Measurements from ENCODE around the gene CIB1. TPM values are rescaled to one million over a fixed set of nuclear protein-coding genes. Genes with fewer than 3 reads are reported as not detected.
"Not testable (repeated sequence)": the region's sequence is repeated elsewhere in the genome, so short reads cannot be mapped to it uniquely, and the experiment has no call there.

Gene CIB1
- 25.5 and 39.3 TPM in 2 replicates for total RNA-seq (2014; rRNA removed; shearing (Covaris generic))

DNA sequence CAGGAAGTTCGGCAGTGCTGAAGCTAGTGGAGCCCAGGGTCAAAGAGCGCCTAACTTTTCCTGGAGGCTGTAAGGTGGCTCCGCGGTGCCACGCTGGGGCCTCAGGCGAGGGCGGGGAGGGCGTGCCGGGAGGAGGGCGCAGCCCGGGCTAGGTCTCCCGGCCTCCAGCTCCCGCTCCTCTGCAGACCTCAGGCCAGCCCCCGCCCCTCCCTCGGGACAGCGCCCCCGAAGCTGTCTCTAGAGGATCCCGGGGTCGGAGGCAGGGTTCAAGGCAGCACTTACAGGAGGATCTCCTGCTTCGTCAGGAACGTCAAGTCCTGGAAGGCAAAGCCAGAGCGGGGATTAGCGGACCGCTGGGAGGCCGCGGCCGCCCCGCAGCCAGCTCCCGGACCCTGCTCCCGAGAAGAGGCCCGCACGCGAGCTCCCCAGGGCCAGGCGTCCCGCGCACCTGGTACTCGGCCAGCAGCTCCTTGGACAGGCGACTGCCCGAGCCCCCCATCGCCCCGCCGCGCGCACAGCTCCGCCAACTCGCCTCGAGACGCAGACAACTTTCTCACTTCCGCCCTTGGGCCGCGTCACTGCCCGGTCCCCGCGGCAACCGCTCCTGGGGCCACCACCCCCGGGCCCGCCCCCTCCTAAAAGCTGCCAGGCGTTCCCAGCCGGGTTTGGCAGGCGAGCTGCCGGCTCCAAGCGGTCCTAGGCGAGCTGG lies at the start of gene CIB1:
Gene CIB1 (minus strand): TSS at position 555 of the 709 bp plus-strand sequence. CDS start 56 bp downstream, at position 499.
- DNase-seq (ENCODE audit: low read depth) = peak; percentile 97

DNA sequence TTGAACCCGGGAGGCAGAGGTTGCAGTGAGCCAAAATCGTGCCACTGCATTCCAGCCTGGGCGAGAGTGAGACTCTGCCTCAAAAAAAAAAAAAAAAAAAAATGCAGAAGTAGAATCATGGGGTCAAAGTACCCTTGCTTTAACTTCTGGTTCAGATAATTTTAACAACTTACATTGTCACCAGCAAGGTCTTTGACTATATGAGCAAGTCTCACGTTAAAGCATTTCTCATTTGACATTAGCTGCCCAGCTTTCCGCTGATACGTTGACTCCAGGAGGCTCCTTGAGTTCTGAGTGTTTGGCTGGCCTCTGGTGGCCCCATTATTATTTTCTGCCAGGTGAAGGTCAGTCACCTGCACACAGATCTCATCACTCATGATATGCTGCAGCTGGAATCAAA lies 47.9 kb upstream of the CIB1 start:
- not testable (repeated sequence) for DNase-seq (ENCODE audit: low read depth)

DNA sequence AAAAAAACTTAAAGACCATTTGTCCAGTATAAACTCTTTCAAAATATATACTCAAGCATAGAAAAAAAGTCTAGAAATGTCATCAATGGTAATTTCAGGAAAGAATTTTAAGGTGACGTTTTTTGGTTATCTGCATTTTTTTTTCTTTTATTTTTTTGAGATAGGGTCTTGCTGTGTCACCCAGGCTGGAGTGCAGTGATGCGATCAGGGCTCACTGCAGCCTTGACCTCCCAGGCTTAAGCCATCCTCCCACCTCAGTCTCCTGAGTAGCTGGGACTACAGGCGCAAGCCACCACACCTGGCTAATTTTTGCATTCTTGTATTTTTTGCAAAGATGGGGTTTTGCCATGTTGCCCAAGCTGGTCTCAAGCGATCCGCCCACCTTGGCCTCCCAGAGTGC lies 47.0 kb upstream of the CIB1 start:
- not testable (repeated sequence) for DNase-seq (ENCODE audit: low read depth)

DNA sequence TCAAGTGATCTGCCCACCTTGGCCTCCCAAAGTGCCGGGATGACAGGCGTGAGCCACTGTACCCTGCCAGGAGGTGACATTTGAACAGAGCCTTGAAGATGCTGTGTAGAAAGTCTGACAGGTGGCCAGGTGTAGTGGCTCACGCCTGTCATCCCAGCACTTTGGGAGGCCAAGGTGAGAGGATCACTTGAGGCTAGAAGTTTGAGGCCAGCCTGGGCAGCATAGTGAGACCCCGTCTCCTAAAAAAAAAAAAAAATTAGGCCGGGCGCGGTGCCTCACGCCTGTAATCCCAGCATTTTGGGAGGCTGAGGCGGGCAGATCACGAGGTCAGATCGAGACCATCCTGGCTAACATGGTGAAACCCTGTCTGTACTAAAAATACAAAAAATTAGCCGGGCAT lies 44.7 kb upstream of the CIB1 start:
- not testable (repeated sequence) for DNase-seq (ENCODE audit: low read depth)

DNA sequence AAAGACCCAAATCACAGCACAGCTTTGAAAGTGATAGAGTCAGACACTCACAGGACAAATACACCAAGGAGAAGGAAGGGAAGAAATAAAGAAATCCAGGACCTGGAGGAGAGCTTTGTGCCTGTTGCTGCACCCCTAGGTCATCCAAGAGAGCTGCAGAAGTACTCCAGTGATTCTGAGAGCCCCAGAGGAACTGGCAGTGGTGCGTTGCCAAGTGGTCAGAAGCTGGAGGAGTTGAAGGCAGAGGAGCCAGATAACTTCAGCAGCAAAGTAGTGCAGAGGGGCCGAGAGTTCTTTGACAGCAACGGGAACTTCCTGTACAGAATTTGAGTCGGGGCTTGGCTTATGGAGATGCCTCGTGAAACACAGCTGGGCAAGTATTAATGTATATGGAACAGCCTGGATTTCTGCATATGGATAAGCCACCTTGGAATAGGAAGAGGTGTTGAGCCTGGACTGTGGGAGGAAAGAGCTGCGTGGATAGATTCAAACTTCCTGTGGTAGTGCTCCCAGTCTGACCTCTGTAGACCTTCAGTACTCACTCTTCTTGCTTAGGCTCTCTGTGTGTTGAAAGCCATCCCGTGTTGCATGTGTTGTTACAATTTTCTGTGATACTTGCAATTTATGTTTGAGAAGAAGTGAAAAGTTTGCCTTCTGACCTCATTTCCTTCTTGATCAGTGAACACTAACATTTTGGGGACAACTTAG lies 37.9 kb upstream of the CIB1 start:
- DNase-seq (ENCODE audit: low read depth) = no peak

DNA sequence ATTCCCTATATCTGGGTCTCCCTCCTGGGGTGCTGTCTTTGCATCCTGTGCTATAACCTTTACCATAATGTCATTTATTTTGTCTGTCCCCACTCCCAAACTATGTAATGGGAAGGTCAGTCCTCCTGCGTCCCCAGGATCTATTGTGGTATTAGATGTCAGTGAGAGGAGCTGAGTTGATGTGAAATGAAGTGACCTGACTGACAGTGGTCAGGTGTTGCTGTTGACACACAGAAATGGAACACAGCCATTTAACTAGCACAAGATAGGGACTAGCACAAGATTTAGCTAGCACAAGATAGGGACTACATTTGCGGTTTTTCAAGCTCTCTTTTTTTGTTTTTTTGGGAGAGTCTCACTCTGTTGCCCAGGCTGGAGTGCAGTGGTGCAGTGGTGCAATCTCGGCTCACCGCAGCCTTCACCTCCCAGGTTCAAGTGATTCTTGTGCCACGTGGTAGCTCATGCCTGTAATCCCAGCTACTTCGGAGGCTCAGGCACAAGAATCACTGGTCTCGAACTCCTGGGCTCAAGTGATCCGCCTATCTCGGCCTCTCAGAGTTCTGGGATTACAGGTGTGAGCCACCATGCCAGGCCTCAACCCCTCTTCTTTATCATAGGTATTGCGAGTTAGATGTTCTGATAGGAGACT lies 36.9 kb upstream of the CIB1 start:
- DNase-seq (ENCODE audit: low read depth) = no peak

DNA sequence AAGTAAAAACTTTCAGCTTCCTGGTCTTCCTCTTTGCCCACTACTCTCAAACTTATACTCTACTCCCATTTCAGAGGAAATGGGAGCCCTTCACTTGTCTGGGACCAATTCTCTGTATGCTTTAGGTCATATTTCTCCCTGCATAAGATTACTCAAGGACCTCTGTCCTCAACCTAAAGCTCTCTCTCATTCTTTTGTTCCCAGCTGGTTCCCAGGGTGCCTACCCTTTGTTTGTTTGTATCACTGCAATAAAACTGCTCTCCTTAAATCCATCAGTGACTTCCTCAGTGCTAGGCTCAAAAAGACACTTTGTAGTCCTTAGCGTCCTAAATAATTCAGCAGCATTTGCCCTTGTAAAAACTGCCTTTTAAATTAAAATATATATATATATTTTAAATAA lies 34.7 kb upstream of the CIB1 start:
- no peak for DNase-seq (ENCODE audit: low read depth)

DNA sequence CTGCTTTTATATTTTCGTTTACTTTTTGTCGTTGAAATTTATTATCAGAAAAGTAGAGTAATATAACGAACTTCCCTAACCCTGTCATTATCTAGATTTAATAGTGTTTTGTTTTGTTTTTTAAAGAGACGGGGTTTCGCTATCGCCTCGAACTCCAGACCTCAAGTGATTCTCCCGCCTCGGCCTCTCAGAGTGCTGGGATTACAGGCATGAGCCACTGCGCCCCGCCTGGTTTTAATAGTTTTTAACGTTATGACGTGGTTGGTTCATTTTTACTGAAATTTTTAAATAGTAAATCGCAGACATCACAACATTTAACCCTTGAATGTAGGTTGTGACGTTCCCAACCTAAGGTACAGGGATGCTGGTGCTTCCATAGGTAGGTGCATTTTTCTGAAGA lies 32.7 kb upstream of the CIB1 start:
- DNase-seq (ENCODE audit: low read depth) = no peak

DNA sequence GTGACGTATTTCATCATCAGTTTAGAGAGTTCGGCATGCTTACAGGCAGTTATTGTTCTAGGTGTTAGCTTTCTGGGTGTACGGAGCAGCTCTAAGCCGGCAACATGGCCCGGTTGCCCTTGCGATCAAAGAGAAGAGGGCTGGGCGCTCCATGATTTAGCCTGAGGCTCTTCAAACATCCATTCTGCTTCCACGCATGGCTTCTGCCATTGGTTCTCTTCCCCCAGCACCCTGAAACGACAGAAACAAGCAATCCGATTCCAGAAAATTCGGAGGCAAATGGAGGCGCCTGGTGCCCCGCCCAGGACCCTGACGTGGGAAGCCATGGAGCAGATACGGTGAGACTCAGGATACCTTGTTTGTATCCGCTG lies 32.3 kb upstream of the CIB1 start:
- DNase-seq (ENCODE audit: low read depth) = peak; percentile 51

DNA sequence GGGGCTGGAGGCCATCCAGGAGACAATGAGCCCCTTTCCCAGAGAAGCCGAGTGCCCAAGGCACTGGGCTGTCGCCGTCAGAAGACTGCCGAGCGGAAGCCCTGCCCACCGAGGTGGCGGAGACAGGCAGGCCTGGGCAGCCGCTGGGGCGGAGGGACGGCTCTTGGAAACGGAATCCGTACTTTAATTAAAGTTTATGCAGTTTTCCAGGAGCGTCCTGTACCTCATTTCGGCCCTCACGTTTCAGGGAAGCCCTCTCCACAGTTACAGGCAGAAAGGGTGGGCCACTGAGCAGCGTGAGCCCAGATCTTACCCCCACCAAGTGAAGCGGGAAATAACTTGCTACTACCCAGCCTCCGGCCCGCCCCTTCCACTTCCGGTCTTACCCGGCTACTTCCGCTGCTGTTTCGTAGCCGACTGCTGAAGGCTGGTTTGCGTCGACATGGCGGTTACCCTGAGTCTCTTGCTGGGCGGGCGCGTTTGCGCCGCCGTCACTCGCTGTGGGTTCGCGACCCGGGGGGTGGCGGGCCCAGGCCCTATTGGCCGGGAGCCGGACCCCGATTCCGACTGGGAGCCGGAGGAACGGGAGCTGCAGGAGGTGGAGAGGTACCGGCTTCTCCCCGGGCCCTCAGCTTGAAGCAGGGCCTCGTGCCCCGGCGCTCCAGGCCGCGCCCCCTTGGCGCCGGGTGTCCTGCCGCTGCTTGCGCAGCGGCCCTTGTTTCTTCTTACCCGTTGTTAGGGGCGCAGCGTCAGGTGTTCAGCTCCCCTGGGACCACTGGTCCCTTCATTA lies 31.7 kb upstream of the CIB1 start, which contains the start of gene NGRN:
Gene NGRN (plus strand): TSS at position 402 of the 790 bp plus-strand sequence. CDS start 41 bp downstream, at position 443.
- DNase-seq (ENCODE audit: low read depth) = peak; percentile 93

DNA sequence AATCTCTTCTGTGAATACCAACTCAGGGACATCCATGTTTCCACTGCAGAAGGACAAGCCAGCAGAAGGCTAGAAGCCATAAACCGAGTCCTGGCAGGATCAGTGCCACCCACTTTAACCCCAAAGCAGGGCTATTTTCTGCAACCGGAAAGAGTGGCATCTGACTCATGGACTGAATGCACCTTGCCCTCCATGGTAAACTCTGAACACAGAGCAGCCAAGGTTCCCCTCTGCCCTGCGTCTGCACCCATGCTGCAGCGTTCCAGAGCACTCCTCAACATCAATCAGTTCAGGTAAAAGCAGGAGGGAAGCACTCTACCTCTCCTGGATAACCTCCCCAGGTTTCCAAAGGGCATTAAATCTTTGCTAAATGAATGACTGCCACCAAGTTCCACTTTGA lies 30.9 kb upstream of the CIB1 start:
- DNase-seq (ENCODE audit: low read depth) = peak; percentile 59

DNA sequence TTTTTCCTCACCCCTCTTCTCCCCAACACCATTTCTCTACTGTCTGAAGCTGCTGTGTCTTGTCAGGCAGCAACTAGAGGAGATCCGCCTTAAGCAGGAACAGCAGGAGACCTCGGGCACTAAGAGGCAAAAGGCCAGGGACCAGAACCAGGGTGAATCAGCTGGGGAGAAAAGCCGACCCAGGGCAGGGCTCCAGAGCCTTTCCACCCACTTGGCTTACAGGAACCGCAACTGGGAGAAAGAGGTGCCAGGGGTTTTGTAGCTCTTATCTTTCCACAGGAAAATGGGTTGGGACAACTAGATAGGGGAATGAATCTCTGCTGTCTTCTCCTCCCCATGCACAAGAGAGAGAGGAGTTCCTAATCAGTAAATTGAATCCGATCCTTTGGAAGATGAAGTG lies 28.7 kb upstream of the CIB1 start:
- DNase-seq (ENCODE audit: low read depth) = peak; percentile 32

DNA sequence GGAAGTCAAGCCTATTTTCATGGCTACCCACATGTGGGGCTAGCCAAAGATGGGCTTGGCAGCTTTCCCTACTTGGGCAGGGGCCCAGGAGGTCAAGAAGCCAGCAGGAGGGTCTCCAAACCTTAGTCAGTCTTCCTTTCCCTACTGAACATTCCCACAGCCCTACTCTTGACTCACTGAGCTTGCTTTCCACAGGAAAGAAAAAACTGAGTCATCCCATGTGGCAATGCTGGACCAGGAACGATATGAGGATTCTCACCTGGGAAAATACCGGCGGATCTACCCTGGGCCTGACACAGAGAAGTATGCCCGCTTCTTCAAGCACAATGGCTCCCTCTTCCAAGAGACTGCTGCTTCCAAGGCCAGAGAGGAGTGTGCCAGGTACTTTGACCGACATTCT lies 28.1 kb upstream of the CIB1 start:
- peak; percentile 66 for DNase-seq (ENCODE audit: low read depth)

DNA sequence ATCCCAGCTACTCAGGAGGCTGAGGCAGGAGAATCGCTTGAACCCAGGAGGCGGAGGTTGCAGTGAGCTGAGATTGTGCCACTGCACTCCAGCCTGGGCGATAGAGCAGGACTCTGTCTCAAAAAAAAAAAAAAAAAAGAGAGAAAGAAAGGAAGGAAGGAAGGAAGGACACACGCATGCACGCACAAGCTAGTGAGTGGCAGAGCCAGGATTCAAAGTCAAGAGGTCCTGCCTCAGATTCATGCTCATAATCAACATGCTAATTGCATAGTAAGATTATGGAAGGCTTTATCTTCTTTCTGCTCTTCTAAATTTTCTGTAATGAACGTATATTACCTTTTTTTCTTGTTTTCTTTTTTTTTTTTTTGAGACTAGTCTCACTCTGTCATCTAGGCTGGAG lies 27.0 kb upstream of the CIB1 start:
- not testable (repeated sequence) for DNase-seq (ENCODE audit: low read depth)

DNA sequence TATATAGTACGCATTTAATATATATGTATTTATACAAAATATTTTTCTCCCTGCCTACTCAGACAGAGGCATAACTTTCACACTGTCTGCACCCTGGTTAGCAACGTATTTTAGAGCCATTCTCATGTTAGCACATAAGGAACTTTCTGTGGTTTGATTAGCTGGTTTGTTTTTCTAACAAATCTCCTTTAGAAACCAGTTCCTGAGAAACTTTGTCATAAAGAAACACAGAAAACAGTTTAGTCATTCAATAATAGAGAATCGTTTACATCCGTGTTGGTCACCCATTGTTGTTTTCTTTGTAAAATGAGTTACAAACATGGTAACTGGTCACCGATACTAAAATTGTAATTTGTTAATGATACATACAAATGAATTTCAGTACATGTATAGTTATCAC lies 25.8 kb upstream of the CIB1 start:
- no peak for DNase-seq (ENCODE audit: low read depth)

DNA sequence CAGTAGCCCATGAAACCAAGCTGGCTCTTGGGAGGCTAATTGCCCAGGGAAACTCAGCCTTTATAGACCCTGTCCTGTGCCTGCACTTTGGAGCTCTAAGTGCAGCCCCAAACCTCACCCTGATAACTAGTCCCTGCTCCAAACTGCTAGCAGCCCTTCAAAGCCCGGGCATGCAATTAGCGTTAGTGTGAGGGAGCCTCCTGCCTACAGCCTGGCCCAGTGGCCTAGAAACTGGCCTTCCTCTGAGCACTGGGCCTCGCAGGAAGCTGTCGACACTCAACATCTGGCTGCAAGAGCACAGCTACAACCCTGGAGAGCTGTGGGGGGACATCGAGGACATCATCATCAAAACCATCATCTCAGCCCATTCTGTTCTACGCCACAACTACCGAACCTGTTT lies 24.0 kb upstream of the CIB1 start:
- DNase-seq (ENCODE audit: low read depth) = no peak

DNA sequence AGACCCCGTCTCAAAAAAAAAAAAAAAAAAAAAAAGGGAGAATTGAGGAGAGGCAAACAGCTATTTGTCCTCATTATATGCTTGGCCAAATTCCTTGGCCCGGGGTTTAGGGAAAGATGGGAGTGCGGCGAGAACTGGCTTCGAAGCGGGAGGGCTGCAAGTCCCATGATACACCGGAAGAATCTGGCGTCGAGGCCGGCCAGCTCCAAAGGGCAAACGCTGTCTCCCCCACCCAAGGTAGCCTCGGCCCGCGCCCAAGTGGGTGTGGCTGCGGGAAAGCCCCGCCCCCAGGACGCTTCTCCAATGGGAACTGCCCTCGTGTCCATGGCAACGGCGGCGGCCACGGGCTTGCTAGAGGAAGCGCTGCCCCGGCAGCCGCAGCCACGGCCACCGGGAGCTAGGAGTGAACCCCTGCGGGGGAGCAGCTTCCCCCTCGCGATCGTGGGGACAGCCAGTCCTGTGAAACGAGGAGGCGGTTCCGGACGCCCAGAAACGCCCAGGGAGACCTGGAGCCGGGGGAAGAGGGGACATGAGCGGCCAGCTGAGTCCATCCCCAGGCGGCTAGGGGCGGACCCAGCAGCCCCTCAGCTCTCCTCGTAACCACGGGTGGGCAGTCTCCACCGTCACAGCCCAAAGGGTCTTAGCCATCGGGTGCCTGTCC lies 15.6 kb upstream of the CIB1 start, which contains the start of gene TTLL13:
Gene TTLL13 (plus strand): TSS at position 354 of the 661 bp plus-strand sequence. CDS start 1,075 bp downstream, outside the sequence.
- peak; percentile 95 for DNase-seq (ENCODE audit: low read depth)

DNA sequence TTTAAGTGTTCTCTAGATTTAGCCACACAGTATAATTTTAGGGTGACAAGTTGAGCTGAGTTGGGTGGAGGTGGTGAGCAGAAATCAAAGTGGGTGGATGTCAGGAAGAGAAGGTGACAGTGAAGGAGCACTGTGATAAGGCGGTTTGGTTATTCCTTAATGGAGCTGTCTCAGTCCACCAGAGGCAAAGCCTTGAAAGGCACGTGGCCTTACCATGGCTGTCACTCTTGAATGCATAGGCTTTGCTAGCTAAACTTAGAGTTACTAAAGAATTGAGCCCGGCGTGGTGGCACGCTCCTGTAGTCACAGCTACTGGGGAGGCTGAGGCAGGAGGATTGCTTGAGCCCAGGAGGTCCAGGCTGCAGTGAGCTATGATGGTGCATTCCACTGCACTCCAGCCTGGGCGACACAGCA lies 15.1 kb upstream of the CIB1 start:
- DNase-seq (ENCODE audit: low read depth) = no peak

DNA sequence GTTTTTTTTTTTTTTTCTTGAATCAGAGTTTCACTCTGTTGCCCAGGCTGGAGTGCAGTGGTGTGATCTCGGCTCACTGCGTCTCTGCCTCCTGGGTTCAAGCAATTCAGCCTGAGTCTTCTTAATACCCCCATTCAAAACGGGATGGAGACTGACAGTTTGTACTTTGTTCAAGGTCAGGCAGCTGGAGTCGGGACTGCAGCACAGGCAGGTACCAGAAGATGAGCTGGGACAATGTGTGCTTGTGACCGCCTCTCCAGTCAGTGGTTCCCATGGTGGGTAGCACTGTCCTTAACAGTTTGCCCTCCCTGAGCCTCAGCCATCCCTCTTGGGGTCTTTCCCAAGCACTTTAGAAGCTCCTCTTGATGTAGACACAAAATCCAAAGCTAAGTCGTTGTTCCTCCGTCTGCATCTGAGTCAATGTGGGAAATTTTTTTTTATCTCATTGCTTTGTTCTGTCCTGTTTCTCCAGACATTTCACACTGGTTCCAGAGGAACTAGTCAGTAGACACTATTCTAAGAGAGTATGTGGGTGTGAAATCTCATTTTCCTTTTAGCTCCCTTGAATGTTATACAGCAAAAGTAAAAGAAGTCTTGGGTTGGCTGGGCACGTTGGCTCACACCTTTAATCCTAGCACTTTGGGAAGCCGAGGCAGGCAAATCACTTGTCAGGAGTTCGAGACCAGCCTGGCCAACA lies 10.3 kb upstream of the CIB1 start:
- no peak for DNase-seq (ENCODE audit: low read depth)

DNA sequence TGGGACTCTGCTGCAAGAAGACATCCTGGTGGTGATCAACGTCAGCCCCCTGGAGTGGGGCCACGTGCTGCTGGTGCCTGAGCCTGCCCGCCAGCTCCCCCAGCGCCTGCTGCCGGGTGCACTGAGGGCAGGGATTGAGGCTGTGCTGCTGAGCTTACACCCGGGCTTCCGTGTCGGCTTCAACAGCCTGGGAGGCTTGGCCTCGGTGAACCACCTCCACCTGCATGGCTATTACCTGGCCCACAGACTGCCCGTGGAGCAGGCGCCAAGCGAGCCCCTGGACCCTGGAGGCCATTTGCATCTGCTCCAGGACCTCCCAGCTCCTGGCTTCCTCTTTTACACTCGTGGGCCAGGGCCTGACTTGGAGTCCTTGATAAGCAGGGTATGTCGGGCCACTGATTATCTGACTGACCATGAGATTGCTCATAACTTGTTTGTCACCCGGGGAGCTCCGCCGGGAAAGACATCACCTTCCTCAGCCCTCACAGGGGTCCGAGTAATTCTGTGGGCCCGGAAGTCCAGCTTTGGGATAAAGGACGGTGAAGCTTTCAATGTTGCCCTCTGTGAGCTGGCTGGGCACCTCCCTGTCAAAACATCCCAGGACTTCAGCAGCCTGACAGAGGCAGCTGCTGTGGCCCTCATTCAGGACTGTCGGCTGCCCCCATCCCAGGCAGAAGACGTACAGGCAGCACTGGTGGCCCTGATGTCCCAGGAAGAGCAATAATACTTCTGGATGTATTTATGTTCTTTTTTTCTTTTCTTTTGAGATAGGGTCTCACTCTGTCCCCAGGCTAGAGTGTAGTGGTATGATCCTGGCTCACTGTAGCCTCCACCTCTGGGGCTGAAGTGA lies 7.8 kb upstream of the CIB1 start:
- DNase-seq (ENCODE audit: low read depth) = no peak
